NB4 (cell line): ENCODE measurements around the gene RBP2.

ENCODE experiments used
- DNase-seq: peaks from one replicate; pipeline ENCODE4 v3.0.0; 2010; ENCODE audit warnings: low read depth
- H3K4me3 ChIP-seq: one replicate; pipeline ENCODE4 v1.5.1; 2011; ENCODE audit warnings: mild to moderate bottlenecking, low read depth, low read length, moderate library complexity
- CTCF ChIP-seq: IDR thresholded peaks from one replicate; pipeline ENCODE4 v1.5.1; 2012; ENCODE audit warnings: low read depth, low read length
- MAX ChIP-seq: IDR thresholded peaks from 2 replicates; pipeline ENCODE4 v1.6.1; 2011; ENCODE audit warnings: low read depth, low read length
- MYC ChIP-seq: IDR thresholded peaks from 2 replicates; pipeline ENCODE4 v1.6.1; 2011; ENCODE audit warnings: low read depth, low read length
- POLR2A ChIP-seq: IDR thresholded peaks from 2 replicates; pipeline ENCODE4 v1.6.1; 2011; ENCODE audit warnings: mild to moderate bottlenecking; ENCODE audit not compliant: insufficient read length; ENCODE audit errors: extremely low read depth

RBP2 gene

GRCh38 chr3:139441656-139442055, 34.7 kb downstream of the RBP2 start:
- no peak overlapping the region for H3K4me3 ChIP-seq
- DNase-seq: no peak
- TF ChIP-seq MYC: no peak
- no peak for TF ChIP-seq CTCF
- no peak for TF ChIP-seq POLR2A
- no peak for TF ChIP-seq MAX

GRCh38 chr3:139440639-139441556, 35.4 kb downstream of the RBP2 start:
- DNase-seq: no peak
- no peak overlapping the region for H3K4me3 ChIP-seq
- TF ChIP-seq CTCF (no peak), MYC (no peak), MAX (no peak), POLR2A (no peak)

- no peak for TF ChIP-seq MAX
- DNase-seq: no peak
- no peak overlapping the region for H3K4me3 ChIP-seq
Measured at GRCh38 chr3:139439278-139439677, 37.0 kb downstream of the RBP2 start.

GRCh38 chr3:139434764-139435307, 41.5 kb downstream of the RBP2 start:
- TF ChIP-seq CTCF (no peak), MYC (no peak), POLR2A (no peak), MAX (no peak)
- no peak for DNase-seq

GRCh38 chr3:139434228-139434627, 42.1 kb downstream of the RBP2 start:
- DNase-seq: no peak
- no peak for TF ChIP-seq POLR2A
- TF ChIP-seq MAX: no peak
- TF ChIP-seq MYC: no peak
- no peak for TF ChIP-seq CTCF
- H3K4me3 ChIP-seq: no peak overlapping the region

More at GRCh38 chr3:139434764-139435307, 41.5 kb downstream of the RBP2 start:
- no peak overlapping the region for H3K4me3 ChIP-seq

GRCh38 chr3:139433089-139433488, 43.2 kb downstream of the RBP2 start:
- DNase-seq: no peak
- TF ChIP-seq MYC: no peak
- no peak for TF ChIP-seq CTCF
- no peak for TF ChIP-seq POLR2A
- TF ChIP-seq MAX: no peak
- no peak overlapping the region for H3K4me3 ChIP-seq
